Neural progenitor cell (in vitro differentiated cells): Measurements from ENCODE around the gene COLEC12.

ENCODE experiments used
- CTCF ChIP-seq: fragments of 200-600 bp; sonication (generic); IDR thresholded peaks from 2 replicates; pipeline ENCODE4 v1.5.1; 2017; ENCODE audit warnings: antibody characterized with exemption, mild to moderate bottlenecking
- EZH2 ChIP-seq: fragments of 200-600 bp; sonication (generic); IDR thresholded peaks from 2 replicates; pipeline ENCODE4 v1.6.1; 2017; ENCODE audit warnings: antibody characterized with exemption, mild to moderate bottlenecking, moderate library complexity
- EZH2phosphoT487 ChIP-seq: fragments of 200-600 bp; sonication (generic); IDR thresholded peaks from 2 replicates; pipeline ENCODE4 v1.6.1; 2017; ENCODE audit warnings: antibody characterized with exemption

- TF ChIP-seq EZH2 (no peak), CTCF (no peak), EZH2phosphoT487 (no peak)
These were observed 79.7 kb downstream of the COLEC12 start for GRCh38 chr18:420661-421246.
